ENCODE results near the gene PTPRE. TPM values are rescaled to one million over a fixed set of nuclear protein-coding genes. Genes with fewer than 3 reads are reported as not detected.

The PTPRE gene
- total and polyA plus RNA-seq, 2 of the 4 experiments (the other 2 are of a cell fraction), result 0.34 to 0.54 TPM

GRCh38 chr10:128123846-128124245 is 216.9 kb downstream of the PTPRE start:
- Histone ChIP-seq H2BK5ac (ENCODE audit: low read depth, low read length, poor library complexity, severe bottlenecking) (no peak overlapping the region), H4K20me1 (ENCODE audit: insufficient read depth, low read length) (peaks cover 9% of the 10 kb centered on the region; the same call in 1 of the 2 replicates), H3K14ac (replicated peaks; ENCODE audit: low read depth, low read length) (no peak overlapping the region), H2AK5ac (ENCODE audit: low read depth, low read length) (no peak overlapping the region), H3K9ac (ENCODE audit: low read depth, low read length) (no peak overlapping the region), H2BK20ac (ENCODE audit: low read depth, low read length) (no peak overlapping the region), H3K79me1 (ENCODE audit: low read depth in 1 of 2, low read length in 2 of 2) (peaks cover 6 to 12% of the 10 kb centered on the region in 2 experiments; a peak in 3 of 4 replicates), H3K27me3 (ENCODE audit: control insufficient read depth, insufficient read depth, low read length) (no peaks in the 10 kb centered on the region), H2BK15ac (ENCODE audit: low read depth, low read length) (no peak overlapping the region), H3K4me2 (ENCODE audit: low read depth, low read length) (peak overlapping the region; percentile 98), H3K4ac (ENCODE audit: low read depth, low read length) (no peak overlapping the region), H3K4me1 (ENCODE audit: control insufficient read depth, insufficient read depth, low read length) (peaks cover 6% of the 10 kb centered on the region; the same call in 1 of the 2 replicates), H2AK9ac (replicated peaks; ENCODE audit: low read depth, low read length, poor library complexity) (no peak overlapping the region), H3K27ac (ENCODE audit: insufficient read depth, low read length) (no peak overlapping the region), H3K56ac (ENCODE audit: extremely low read depth, insufficient read depth, low read length) (no peak overlapping the region), H4K91ac (ENCODE audit: insufficient read depth, low read depth, low read length) (no peak overlapping the region), H4K8ac (ENCODE audit: low read depth in 2 of 2, low read length in 2 of 2) (no peak overlapping the region), H3K23ac (ENCODE audit: low read depth, low read length) (no peak overlapping the region), H2AFZ (replicated peaks; ENCODE audit: low read length, poor library complexity) (no peak overlapping the region), H3K36me3 (ENCODE audit: control insufficient read depth, insufficient read depth, low read length) (no peaks in the 10 kb centered on the region; the same call in 1 of the 2 replicates), H3K9me1 (ENCODE audit: insufficient read depth, low read length) (peaks cover 6% of the 10 kb centered on the region; the same call in 1 of the 2 replicates), H3K4me3 (ENCODE audit: insufficient read depth, low read depth, low read length) (no peak overlapping the region), H4K5ac (ENCODE audit: low read depth, low read length) (no peak overlapping the region), H3K18ac (ENCODE audit: low read depth, low read length) (no peak overlapping the region), H3K9me3 (ENCODE audit: control insufficient read depth, insufficient read depth, low read length) (no peaks in the 10 kb centered on the region), H2BK120ac (ENCODE audit: low read depth, low read length) (no peak overlapping the region)
- TF ChIP-seq, protein P1, sequence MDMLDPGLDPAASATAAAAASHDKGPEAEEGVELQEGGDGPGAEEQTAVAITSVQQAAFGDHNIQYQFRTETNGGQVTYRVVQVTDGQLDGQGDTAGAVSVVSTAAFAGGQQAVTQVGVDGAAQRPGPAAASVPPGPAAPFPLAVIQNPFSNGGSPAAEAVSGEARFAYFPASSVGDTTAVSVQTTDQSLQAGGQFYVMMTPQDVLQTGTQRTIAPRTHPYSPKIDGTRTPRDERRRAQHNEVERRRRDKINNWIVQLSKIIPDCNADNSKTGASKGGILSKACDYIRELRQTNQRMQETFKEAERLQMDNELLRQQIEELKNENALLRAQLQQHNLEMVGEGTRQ (IDR thresholded peaks at IDR 0.05; ENCODE audit: low read depth, low read length), result peak; percentile 53
- no peak for TF ChIP-seq CHD1 (IDR thresholded peaks at IDR 0.05; ENCODE audit: low read depth, low read length)
- TF ChIP-seq RCOR1 (IDR thresholded peaks at IDR 0.05; ENCODE audit: insufficient replicate concordance, low read length), result no peak
- ChIA-PET POLR2A (ENCODE audit: unreplicated experiment) (no interaction called here), CTCF (interaction anchor here (1.2 kb wide), 1 partner anchor 8 kb away, joined by 4 read pairs; no protein-coding TSS in a partner anchor)
- dilution Hi-C loops (cut with HindIII; ENCODE audit: low sequenced_read_pairs, unreplicated experiment), result no loop called here
- BruUV-seq (replicated peaks), result no TSS peak
- ATAC-seq (ENCODE audit: low read depth), result no peak
- in situ Hi-C loops (cut with MboI; ENCODE audit: low sequenced_read_pairs), result no loop called here
- DNase-seq, result no peak
- intact Hi-C loops (cut with micrococcal nuclease), result no loop called here
